ENCODE measurements around the gene NFIB.

GRCh38 chr9:14139287-14139686, 174.7 kb downstream of the NFIB start:
- TF ChIP-seq EZH2 (IDR thresholded peaks at IDR 0.05; ENCODE audit: borderline replicate concordance, control insufficient read depth, low read depth, low read length) (no peak), CTCF (IDR thresholded peaks at IDR 0.05 in 2 of 3, conservative IDR thresholded peaks at IDR 0.05 in 1 of 3; ENCODE audit: control insufficient read depth in 2 of 3, extremely low read depth in 1 of 3, insufficient read depth in 1 of 3, low read depth in 3 of 3, low read length in 3 of 3) (no peak), POLR2AphosphoS5 (IDR thresholded peaks at IDR 0.05; ENCODE audit: low read length) (no peak), JUNB (IDR thresholded peaks at IDR 0.05) (no peak), RCOR1 (conservative IDR thresholded peaks at IDR 0.05; ENCODE audit: low read depth, low read length) (no peak), PBX3 (IDR thresholded peaks at IDR 0.05; ENCODE audit: insufficient replicate concordance, low read depth, low read length) (no peak), JUND (IDR thresholded peaks at IDR 0.05; ENCODE audit: low read depth, low read length) (no peak), SMC3 (IDR thresholded peaks at IDR 0.05; ENCODE audit: borderline replicate concordance, low read length) (no peak), NFIC (IDR thresholded peaks at IDR 0.05; ENCODE audit: low read depth, low read length) (no peak), KLF5 (IDR thresholded peaks at IDR 0.05; ENCODE audit: partially characterized antibody) (no peak), MAX (IDR thresholded peaks at IDR 0.05; ENCODE audit: low read depth, low read length) (no peak), SUZ12 (IDR thresholded peaks at IDR 0.05; ENCODE audit: unreplicated experiment) (no peak), EP300 (IDR thresholded peaks at IDR 0.05; ENCODE audit: borderline replicate concordance in 1 of 2, control insufficient read depth in 1 of 2, low read depth in 2 of 2, low read length in 2 of 2) (no peak)

Data from GM12878 (cell line).